DMS153 treated with DMSO at 0.1 percent for 48 hours (cell line): Measurements from ENCODE around the gene AP3S1.
"Not testable (repeated sequence)": the region's sequence is repeated elsewhere in the genome, so short reads cannot be mapped to it uniquely, and the experiment has no call there.

Experiments
- DNase-seq: peaks from one replicate; lab custom pipeline; 2025; ENCODE audit not compliant: unreplicated experiment; lab: John Stamatoyannopoulos, UW

AP3S1 gene

DNA sequence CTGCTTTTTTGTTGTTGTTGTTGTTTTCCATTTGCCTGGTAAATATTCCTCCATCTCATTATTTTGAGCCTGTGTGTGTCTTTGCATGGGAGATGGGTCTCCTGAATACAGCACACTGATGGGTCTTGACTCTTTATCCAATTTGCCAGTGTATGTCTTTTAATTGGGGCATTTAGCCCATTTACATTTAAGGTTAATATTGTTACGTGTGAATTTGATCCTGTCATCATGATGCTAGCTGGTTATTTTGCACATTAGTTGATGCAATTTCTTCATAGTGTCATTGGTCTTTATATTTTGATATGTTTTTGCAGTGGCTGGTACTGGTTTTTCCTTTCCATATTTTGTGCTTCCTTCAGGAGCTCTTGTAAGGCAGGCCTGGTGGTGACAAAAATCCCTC is 16.8 kb upstream of the AP3S1 start:
- not testable (repeated sequence) for DNase-seq

DNA sequence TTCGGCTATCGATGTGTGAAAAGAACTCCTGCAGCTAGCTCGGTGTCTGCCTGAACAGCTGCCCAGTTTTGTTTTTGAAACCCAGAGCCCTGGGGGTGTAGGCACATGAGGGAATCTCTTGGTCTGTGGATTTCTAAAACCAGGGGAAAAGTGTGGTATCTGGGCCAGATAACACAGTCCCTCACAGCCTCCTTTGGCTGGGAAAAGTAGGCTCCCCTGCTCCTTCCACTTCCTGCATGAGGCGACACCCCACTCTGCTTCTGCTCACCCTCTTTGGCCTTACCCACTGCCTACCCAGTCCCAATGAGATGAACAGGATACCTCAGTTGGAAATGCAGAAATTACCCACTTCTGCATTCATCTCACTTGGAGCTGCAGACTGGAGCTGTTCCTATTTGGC is 15.8 kb upstream of the AP3S1 start:
- no peak for DNase-seq

DNA sequence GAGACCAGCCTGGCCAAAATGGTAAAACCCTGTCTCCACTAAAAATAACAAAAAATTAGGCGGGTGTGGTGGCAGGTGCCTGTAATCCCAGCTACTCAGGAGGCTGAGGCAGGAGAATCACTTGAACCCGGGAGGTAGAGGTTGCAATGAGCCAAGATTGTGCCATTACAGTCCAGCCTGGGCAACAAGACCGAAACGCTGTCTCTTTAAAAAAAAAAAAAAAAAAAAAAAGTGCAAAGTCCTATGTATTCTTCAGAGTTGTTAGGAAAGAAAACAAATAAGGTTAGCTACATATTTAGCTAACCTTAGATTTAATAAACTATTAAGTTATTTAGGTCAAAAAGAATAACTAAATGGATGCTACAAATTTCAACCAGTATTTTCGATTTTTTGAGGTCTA is 11.8 kb upstream of the AP3S1 start:
- no peak for DNase-seq

- DNase-seq, result no peak
Observed at GRCh38 chr5:115831163-115831768, 10.5 kb upstream of the AP3S1 start.

- no peak for DNase-seq
Observed at GRCh38 chr5:115835481-115835880, 6.3 kb upstream of the AP3S1 start.

DNA sequence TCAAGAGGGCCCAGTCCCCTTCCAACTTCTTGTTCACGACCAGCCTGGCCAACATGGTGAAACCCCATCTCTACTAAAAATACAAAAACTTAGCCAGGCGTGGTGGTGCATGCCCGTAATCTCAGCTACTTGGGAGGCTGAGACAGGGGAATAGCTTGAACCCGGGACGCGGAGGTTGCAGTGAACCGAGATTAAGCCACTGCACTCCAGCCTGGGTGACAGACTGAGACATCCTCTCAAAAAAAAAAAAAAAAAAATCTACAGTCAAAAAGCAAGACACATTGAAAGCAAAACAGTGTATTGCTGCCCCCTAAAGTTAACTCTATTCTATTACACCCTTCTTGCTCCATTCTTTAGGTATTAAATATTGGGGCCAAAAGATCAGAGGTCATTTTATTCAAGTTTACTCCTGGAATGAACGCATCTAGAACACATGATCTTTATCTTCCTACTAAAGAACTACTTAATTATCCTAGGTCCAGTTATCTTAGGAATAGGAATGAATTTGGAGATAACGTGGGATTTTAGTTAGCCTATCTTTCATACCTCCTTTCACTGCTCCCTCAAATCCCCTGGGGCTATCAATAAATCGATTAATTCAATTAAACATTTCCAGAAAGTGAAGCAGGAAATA is 2.7 kb upstream of the AP3S1 start:
- no peak for DNase-seq

DNA sequence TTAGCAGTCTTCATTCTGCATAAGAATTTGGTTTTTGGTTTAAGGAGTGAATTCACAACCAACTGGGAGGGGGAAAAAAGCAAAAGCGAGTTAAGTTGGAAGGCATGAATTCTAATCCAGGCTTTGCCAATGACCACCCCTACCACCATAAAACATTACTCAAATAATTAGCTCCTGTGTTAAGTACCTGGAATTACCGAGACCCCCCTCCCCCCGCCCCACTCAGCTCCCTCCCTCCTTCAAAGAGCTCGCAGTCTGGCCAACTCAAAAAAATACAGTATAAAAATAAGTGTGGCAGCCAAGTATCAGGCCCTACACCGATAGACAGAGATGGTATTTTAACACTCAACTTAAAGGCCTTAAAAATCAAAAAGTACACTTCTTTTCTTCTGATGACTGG is 862 bp upstream of the AP3S1 start:
- no peak for DNase-seq

- DNase-seq, result no peak
Observed at GRCh38 chr5:115842089-115842935, 577 bp downstream of the AP3S1 start.

- no peak for DNase-seq
Observed at GRCh38 chr5:115842952-115843351, 1.2 kb downstream of the AP3S1 start.

DNA sequence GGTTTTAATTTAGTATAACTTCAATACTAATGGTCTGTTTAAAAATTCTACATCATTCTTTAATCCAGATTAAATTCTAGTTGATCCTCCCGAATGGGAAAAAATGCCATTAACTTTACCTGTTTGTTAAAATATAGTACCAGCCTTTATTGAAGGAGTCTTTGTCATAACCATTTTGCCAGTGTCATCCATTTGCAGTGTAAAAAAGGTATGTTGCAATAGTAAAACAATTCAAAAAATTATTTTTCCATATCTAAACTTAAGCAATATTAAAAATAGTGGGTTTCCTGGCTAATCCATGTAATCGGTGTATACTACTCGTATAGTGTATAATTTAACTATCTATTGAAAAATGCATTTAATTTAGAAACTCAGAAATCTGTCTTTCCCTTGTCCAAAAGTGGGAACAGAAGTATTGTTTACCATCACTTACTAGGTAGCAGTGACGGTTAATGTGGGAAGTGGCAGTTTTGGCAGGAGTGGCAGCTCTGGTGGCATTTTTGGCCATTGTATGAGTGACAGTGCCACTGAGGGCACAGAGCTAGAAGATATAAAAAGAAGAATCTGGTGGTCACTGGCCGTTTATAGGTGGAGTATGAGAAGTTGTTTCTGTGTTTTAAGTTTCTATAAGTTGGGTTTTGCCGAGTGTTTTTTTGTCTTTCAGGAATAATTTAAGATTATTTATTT is 1.9 kb downstream of the AP3S1 start:
- no peak for DNase-seq

DNA sequence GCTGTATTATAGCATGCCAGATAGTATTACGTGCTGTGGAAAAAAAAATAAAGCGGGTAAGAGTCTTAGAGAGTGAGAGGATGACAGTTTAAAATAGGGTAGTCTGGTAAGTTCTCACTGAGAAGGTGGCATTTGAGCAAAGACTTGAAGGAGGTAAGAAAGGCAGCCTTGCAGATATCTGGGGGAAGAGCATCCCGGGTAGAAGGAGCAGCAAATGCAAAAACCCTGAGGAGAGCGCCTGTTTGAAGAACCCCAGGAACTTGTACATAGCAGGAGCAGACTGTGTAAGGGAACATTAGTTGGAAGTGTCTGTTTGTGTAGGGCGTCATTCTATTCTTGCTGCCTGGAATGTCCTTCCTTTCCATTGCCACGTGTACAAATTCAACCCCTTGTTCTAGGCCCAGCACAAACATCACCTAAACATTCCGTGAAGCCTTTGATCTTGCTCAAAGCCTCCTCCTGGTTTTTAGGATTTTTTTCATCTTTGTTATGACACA is 2.6 kb downstream of the AP3S1 start:
- DNase-seq, result no peak

DNA sequence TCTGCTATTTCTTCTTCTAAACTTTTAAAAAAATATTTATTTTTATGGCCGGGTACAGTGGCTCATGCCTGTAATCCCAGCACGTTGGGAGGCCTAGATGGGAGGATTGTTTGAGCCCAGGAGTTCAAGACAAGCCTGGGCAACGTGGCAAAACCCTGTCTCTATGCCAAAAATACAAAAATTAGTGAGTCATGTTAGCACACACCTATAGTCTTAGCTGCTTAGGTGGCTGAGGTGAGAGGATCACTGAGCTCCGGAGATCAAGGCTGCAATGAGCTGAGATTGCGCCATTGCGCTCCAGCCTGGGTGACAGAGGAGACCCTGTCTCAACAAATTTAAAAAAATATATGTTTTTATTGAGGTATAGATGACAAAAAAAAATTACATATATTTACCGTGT is 5.6 kb downstream of the AP3S1 start:
- no peak for DNase-seq

DNA sequence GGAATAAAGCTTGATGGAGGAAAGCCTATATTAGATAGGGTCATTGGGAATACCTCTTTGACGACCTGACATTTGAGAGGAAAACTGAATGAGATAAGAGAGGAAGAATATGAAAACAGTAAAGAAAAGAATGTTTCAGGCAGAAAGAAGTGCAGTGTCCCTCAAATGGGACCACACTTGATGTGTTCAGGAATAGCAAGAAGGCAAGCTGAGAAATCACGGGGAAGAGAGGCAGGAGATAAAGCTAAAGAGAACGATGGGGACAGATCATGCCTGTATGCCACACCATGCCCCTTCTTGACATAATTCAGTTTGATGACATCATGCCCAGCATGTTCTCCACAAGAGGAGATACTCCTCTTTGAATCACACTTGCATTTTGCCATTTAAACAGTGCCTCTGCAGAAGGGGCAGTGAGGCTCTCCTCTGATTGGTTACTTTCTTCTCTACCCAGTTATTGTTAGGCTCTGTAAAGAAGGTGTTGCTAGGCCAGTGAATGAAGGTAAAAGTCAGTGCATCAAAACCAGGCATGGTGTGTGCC is 7.6 kb downstream of the AP3S1 start:
- DNase-seq, result no peak

GRCh38 chr5:115850744-115851416 is 9.1 kb downstream of the AP3S1 start:
- no peak for DNase-seq

DNA sequence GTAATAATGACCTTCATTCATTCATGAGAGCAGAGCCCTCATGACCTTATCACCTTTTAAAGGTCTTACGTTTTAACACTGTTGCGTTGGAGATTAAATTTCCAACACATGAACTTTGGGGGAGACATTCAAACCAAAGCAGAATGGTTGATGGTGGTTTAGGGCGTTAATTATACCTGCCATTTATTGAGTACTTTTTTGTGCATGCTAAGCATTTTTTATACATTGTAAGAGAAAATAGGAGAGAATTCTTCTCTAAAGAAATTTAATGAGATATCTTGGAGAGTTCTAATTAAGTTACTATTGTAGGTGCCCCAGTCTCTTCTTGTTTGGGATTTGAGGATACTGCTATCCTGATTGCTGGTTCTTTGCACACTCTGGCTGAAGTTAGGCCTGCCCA is 12.4 kb downstream of the AP3S1 start:
- no peak for DNase-seq

GRCh38 chr5:115855959-115856358 is 14.2 kb downstream of the AP3S1 start:
- DNase-seq, result no peak

GRCh38 chr5:115857057-115857479 is 15.3 kb downstream of the AP3S1 start:
- no peak for DNase-seq

- DNase-seq, result no peak
Observed at GRCh38 chr5:115857626-115858349, 16.1 kb downstream of the AP3S1 start.

DNA sequence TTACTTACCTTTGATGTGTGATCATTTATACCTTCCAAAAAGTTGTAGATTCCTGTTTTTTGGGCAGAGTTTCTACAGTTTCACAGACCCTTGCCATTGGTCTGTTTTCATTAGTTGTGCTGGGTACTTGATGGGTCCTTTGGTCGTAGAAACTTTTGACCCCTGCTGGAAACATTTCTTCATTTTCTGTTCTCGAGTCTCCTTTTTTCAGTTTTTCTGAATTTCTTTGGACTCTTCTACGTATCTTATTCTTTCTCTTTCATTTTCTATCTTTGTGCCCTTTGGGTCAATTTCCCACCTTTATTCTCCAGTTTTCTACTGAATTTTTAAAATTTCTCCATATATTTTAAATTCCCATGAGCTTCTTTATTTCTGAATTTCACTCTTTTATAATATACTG is 16.7 kb downstream of the AP3S1 start:
- DNase-seq, result no peak

GRCh38 chr5:115859378-115859777 is 17.6 kb downstream of the AP3S1 start:
- no peak for DNase-seq
